22Rv1 (cell line): Measurements from ENCODE around the gene MAST4.

ENCODE experiments used
- H3K27ac ChIP-seq: fragments of 450-650 bp; 2 replicates; pipeline ENCODE4 v1.5.1; 2017
- ZFX ChIP-seq: fragments of 450-650 bp; IDR thresholded peaks from 2 replicates; pipeline ENCODE4 v1.6.1; 2017; ENCODE audit warnings: antibody characterized with exemption, borderline replicate concordance
- TF ChIP-seq, protein P1 (sequence below): fragments of 450-650 bp; IDR thresholded peaks from 2 replicates; pipeline ENCODE4 v1.5.1; 2017; ENCODE audit warnings: mild to moderate bottlenecking

Gene MAST4

DNA sequence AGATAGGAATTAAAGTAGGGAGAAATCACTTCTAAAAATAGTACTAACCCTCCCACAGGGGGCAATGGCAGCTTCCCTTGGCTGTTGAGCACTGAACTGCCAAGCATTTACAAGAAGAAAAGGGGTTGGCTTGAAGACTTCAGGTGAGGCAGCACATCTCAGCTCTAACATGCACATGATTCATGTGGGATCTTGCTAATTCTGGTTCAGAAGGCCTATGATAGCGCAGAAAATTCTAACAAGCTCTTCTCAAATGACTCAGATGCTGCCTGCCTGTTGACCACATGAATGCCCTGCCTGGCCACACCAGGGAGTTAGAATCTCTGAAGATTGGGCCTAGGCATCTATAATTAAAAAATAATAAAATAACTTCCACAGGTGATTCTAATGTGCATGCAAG lies 577.8 kb downstream of the MAST4 start:
- TF ChIP-seq, protein P1, sequence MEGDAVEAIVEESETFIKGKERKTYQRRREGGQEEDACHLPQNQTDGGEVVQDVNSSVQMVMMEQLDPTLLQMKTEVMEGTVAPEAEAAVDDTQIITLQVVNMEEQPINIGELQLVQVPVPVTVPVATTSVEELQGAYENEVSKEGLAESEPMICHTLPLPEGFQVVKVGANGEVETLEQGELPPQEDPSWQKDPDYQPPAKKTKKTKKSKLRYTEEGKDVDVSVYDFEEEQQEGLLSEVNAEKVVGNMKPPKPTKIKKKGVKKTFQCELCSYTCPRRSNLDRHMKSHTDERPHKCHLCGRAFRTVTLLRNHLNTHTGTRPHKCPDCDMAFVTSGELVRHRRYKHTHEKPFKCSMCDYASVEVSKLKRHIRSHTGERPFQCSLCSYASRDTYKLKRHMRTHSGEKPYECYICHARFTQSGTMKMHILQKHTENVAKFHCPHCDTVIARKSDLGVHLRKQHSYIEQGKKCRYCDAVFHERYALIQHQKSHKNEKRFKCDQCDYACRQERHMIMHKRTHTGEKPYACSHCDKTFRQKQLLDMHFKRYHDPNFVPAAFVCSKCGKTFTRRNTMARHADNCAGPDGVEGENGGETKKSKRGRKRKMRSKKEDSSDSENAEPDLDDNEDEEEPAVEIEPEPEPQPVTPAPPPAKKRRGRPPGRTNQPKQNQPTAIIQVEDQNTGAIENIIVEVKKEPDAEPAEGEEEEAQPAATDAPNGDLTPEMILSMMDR, result no peak
- TF ChIP-seq ZFX, result no peak
- H3K27ac ChIP-seq, result no peak overlapping the region

DNA sequence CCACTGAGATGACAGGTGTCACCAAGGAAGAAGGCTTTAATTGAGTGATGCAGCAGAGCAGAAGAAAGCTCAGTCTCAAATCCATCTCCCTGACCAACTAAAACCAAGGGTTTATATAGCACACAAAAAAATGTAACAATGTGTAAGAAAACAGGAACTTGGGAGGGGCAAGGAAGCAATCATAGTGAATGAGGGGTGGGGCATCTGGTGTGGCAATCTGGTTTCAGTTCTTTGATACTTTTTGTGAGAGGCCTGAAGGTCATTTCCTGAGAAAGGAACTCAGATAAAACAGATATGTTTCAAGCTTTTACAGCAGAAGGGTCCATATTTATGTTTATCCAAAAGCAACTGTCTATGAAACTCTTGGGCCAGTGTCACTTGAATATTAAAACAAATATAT lies 580.7 kb downstream of the MAST4 start:
- H3K27ac ChIP-seq, result no peak overlapping the region
- TF ChIP-seq ZFX, result no peak
- TF ChIP-seq, protein P1, result no peak

DNA sequence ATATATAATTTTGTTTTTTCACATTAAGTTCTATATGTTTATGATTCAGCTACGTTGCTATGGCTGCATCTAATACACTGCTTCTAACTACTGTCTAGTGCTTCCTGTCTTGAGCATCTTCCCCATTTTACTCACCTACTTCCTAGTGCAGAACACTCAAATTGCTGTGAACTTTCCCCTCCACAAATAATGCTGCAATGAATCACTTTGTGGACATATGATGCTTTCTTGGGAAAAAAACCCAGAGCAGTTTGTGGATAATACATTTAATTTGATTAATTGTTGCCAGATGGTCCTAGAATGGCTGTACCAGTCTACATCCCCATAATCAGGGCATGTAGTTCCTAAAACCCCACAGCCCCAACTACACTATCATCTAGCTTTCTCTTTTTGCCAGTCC lies 581.9 kb downstream of the MAST4 start:
- TF ChIP-seq ZFX, result no peak
- TF ChIP-seq, protein P1, result no peak
- no peak overlapping the region for H3K27ac ChIP-seq

DNA sequence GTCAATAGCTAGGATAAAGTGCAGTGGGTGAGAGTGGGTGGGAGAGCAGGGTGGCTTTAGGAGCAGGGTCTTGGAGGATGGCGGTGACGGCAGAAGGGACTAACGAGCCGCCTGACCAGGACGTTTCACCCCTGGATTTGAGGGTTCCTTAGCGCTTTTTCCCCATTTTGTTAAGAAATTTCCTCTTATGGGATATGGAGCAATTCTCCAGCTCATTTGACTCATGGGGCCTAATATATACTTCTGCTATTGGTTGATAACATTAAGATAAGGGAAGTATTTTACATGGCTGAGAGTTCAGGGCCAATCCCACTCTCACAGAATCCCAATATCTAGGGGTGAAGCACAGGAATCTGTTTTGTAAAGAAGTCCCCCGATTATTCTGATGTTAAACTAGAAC lies 582.8 kb downstream of the MAST4 start:
- H3K27ac ChIP-seq, result no peak overlapping the region
- TF ChIP-seq, protein P1, result no peak
- no peak for TF ChIP-seq ZFX

DNA sequence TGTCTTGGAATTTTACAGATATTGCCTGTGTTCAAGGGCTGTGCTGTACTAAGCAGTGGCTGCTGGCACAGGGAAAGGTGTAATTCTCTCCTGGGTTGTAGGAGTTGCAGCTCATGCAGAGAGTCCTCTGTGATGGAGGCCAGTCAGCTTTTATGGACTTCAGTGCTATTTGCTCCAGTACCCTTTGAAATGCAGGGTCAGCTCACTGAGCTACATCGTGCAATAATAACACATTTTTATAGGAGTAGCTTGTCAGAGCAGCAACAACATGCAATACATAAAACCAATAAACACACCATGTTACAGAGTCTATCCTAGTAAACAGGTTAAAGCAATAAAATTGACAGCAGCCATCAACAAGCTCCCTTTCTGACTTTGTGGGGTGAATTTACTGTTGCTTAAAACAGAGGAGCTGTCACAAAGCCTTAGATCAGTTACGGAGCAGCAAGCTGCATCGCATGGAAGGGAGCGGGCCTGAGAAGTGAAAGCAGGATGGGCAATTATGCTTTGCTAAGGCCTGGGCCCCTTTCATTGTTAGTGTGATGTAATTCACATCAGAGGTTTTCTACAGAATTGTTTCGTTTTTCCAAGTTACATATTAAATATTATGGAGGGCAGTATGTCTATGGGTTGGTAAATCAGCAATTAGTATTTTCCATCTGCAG lies 583.6 kb downstream of the MAST4 start:
- TF ChIP-seq, protein P1, result no peak
- no peak for TF ChIP-seq ZFX
- no peak overlapping the region for H3K27ac ChIP-seq

DNA sequence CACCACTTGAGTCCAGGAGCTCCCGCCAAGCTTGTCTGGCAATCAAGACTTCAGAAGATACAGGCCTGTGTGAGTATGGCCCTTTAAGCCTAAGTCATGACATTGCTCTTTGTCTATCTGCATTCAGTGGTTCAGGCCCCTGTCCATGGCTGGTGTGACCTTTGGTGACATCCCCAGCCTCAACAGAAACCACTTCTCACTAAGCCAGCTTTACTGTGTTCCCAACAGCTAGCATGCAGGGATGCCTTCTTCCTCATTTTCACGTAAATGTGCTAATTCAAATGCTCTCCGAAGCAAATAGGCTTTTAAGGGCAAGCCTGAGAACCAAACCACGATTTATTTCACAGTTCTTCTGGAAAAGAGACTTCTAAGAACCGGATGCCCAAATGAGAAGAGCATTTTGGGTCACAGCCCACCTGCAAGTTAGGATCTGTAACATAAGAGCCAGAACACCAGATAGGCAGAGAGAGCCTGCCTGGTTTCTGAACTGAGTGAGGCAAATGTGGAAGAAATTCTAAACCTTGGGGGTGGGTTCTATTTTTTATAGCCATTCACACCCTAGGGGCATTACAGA lies 585.5 kb downstream of the MAST4 start:
- no peak for TF ChIP-seq ZFX
- TF ChIP-seq, protein P1, result no peak
- H3K27ac ChIP-seq, result no peak overlapping the region

DNA sequence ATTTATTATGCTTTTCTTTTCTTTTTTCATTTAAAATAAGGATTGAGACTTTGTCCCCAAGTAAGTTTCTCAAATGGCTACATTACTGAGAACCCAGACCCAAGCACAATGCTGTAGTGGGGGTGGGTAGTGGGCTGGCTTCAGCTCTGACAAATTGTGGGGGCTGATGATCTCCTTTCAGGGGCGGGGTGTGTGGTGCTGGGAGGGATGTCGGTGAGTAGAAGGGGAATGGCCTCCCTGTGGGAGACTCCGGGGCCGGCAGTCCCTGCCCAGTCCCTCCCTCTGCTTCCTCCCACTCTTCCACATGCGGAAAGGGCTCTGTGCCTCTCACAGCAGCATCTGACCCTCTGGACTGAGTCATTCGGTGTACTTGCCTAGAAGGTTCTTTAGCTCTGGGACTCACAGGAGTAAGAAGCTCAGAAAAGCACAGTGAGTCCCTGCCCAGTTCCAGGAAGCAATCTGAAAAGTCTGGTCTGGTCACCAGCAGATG lies 586.2 kb downstream of the MAST4 start:
- no peak overlapping the region for H3K27ac ChIP-seq
- TF ChIP-seq, protein P1, result no peak
- TF ChIP-seq ZFX, result no peak
